Small intestine (tissue), 16 donors: ENCODE results near the gene LBHD1. TPM values are rescaled to one million over a fixed set of nuclear protein-coding genes. Genes with fewer than 3 reads are reported as not detected.

ENCODE experiments used
- DNase-seq, 2 donors: peaks; one replicate each; pipeline versions ENCODE4 v3.0.0 to v3.0.0-alpha.2; 2013
- FAIRE-seq: peaks from 2 replicates; lab custom pipeline; 2012; peaks lifted over from hg19 to GRCh38; lab: Jason Lieb, UNC
- H3K27ac ChIP-seq, 3 donors: one replicate each; pipeline ENCODE4 v1.5.1; 2013; ENCODE audit warnings: low read length in 2 of 3, mild to moderate bottlenecking in 2 of 3, control low read depth in 1 of 3, inconsistent platforms in 1 of 3, low read depth in 1 of 3, moderate library complexity in 1 of 3
- H3K27me3 ChIP-seq, 3 donors: one replicate each; pipeline ENCODE4 v1.6.1; 2013; ENCODE audit warnings: low read length in 3 of 3, inconsistent platforms in 1 of 3; ENCODE audit not compliant: control insufficient read depth in 3 of 3, insufficient read depth in 3 of 3
- H3K36me3 ChIP-seq, 3 donors: one replicate each; pipeline ENCODE4 v1.6.1; 2013; ENCODE audit warnings: low read length in 3 of 3, inconsistent platforms in 1 of 3, low read depth in 1 of 3, mild to moderate bottlenecking in 1 of 3, moderate library complexity in 1 of 3; ENCODE audit not compliant: control insufficient read depth in 3 of 3, insufficient read depth in 2 of 3
- H3K4me1 ChIP-seq, 3 donors: one replicate each; pipeline ENCODE4 v1.6.1; 2013; ENCODE audit warnings: low read length in 2 of 3, inconsistent platforms in 1 of 3, low read depth in 1 of 3, mild to moderate bottlenecking in 1 of 3, moderate library complexity in 1 of 3; ENCODE audit not compliant: control insufficient read depth in 3 of 3, insufficient read depth in 2 of 3
- H3K4me3 ChIP-seq, 3 donors: one replicate each; pipeline ENCODE4 v1.5.1; 2013; ENCODE audit warnings: low read length in 3 of 3, control low read depth in 1 of 3, inconsistent platforms in 1 of 3, low read depth in 1 of 3, mild to moderate bottlenecking in 1 of 3, moderate library complexity in 1 of 3
- H3K9me3 ChIP-seq, 2 donors: one replicate each; pipeline ENCODE4 v1.6.1; 2013; ENCODE audit warnings: low read depth in 1 of 2, low read length in 1 of 2; ENCODE audit not compliant: control insufficient read depth in 2 of 2, insufficient read depth in 1 of 2
- WGBS, 3 donors: extraction: QIAGEN DNeasy Blood & Tissue Kit; methylation state at CpG; one replicate each; pipeline ENCODE4 v1.1.7; 2013; 5-methylcytosine and 5-hydroxymethylcytosine counted together
- long read RNA-seq, 10 donors: transcript quantifications; one replicate each; lab custom pipeline, GENCODE V29; 2026
- polyA plus RNA-seq, 4 donors: library from polyadenylated mRNA; stranded (reverse) in 3 of 4; unstranded in 1 of 4; fragments of 200-250 nt in 3 of 4; fragments of 120-200 nt in 1 of 4; gene quantifications; one replicate each; pipeline versions ENCODE4 v1.2.1 to v1.2.3, GENCODE V29; 2013
- donor health status: healthy with polysubstance abuse.
- donor health status: control.
- donor health status: control.
- donor health status: Bipolar disorder and iron deficiency.
- donor health status: healthy.

The LBHD1 gene
- polyA plus RNA-seq: 1 to 10 TPM; 2.2 to 7.3 (median 6.3) TPM
- long read RNA-seq, donor 1, partial matches to known transcripts: 7 of 8 reads
- long read RNA-seq, donor 1, other reads (novel, unspliced or antisense): 0 of 8 reads
- long read RNA-seq, donor 2: 0 reads
- long read RNA-seq, donor 3, partial matches to known transcripts: 0 of 74 reads
- long read RNA-seq, donor 3, other reads (novel, unspliced or antisense): 74 of 74 reads
- long read RNA-seq, donor 4: 0 reads
- long read RNA-seq, donor 5: 0 reads
- long read RNA-seq, donor 6: 0 reads
- long read RNA-seq, donor 7: 0 reads
- long read RNA-seq, donor 8: 0 reads
- long read RNA-seq, donor 9, partial matches to known transcripts: 0 of 1 reads
- long read RNA-seq, donor 9, other reads (novel, unspliced or antisense): 0 of 1 reads
- long read RNA-seq, donor 10, partial matches to known transcripts: 43 of 44 reads
- long read RNA-seq, donor 10, other reads (novel, unspliced or antisense): 0 of 44 reads

GRCh38 chr11:62671608-62672389 lies at the start of gene LBHD1, which contains the start of gene UQCC3:
LBHD1 (minus strand) TSS chr11:62672267; CDS start chr11:62670031, 2,236 bp downstream.
UQCC3 (plus strand) TSS chr11:62671673; CDS start chr11:62671746, 73 bp downstream.
- Histone ChIP-seq H3K36me3 (peaks cover 0 to 43% (median 6%) of the 10 kb centered on the region in 3 donors), H3K4me3 (peak within 1 kb of the TSS; percentile 61 to 80 (median 80)), H3K27me3 (no peaks in the 10 kb centered on the region), H3K27ac (peak within 1 kb of the TSS; percentile 77 to 89 (median 87)), H3K4me1 (peaks cover 4 to 16% (median 7%) of the 10 kb centered on the region in 3 donors), H3K9me3 (no peaks in the 10 kb centered on the region)
- DNase-seq (peak; percentile 84 to 92), FAIRE-seq (no peak)
- WGBS, 3 donors: 0 to 1% (median 0%) methylated on average over 57 to 59 of the region's 59 CpGs

GRCh38 chr11:62719302-62719978 lies 47.4 kb upstream of the LBHD1 start:
- H3K4me3 ChIP-seq: no peak overlapping the region
- H3K27me3 ChIP-seq: no peaks in the 10 kb centered on the region
- FAIRE-seq: no peak
- H3K9me3 ChIP-seq: no peaks in the 10 kb centered on the region
- WGBS, 3 donors: 71 to 77% (median 71%) methylated on average over 2 of the region's 2 CpGs
- DNase-seq: no peak
- H3K27ac ChIP-seq: no peak overlapping the region
- H3K4me1 ChIP-seq: peaks cover 0 to 21% (median 5%) of the 10 kb centered on the region in 3 donors
- peaks cover 35 to 72% (median 55%) of the 10 kb centered on the region in 3 donors for H3K36me3 ChIP-seq

- 90 to 93% (median 92%) methylated on average over 11 of the region's 11 CpGs for WGBS, 3 donors
- Histone ChIP-seq H3K27ac (peak overlapping the region in 1 of 3 donors; percentile 12), H3K4me1 (peaks cover 4 to 35% (median 8%) of the 10 kb centered on the region in 3 donors), H3K4me3 (no peak overlapping the region), H3K9me3 (no peaks in the 10 kb centered on the region), H3K27me3 (no peaks in the 10 kb centered on the region), H3K36me3 (peaks cover 30 to 66% (median 41%) of the 10 kb centered on the region in 3 donors)
- FAIRE-seq (no peak), DNase-seq (no peak)
These were observed 44.7 kb upstream of the LBHD1 start for GRCh38 chr11:62716816-62717215.

GRCh38 chr11:62716206-62716605 lies 44.1 kb upstream of the LBHD1 start:
- Histone ChIP-seq H3K27ac (no peak overlapping the region), H3K4me3 (no peak overlapping the region), H3K27me3 (no peaks in the 10 kb centered on the region), H3K9me3 (no peaks in the 10 kb centered on the region), H3K36me3 (peaks cover 28 to 67% (median 40%) of the 10 kb centered on the region in 3 donors), H3K4me1 (peaks cover 4 to 39% (median 8%) of the 10 kb centered on the region in 3 donors)
- 65 to 85% (median 71%) methylated on average over 5 of the region's 5 CpGs for WGBS, 3 donors
- DNase-seq: peak in 1 of 2 donors; percentile 35
- FAIRE-seq: no peak

- H3K36me3 ChIP-seq: peaks cover 28 to 69% (median 36%) of the 10 kb centered on the region in 3 donors
- WGBS, 3 donors: 88 to 90% (median 90%) methylated on average over 24 of the region's 24 CpGs
- H3K4me1 ChIP-seq: peaks cover 4 to 42% (median 10%) of the 10 kb centered on the region in 3 donors
- no peak for FAIRE-seq
- H3K27me3 ChIP-seq: no peaks in the 10 kb centered on the region
- H3K27ac ChIP-seq: no peak overlapping the region
- no peak for DNase-seq
- H3K4me3 ChIP-seq: no peak overlapping the region
- no peaks in the 10 kb centered on the region for H3K9me3 ChIP-seq
These were observed 43.4 kb upstream of the LBHD1 start for GRCh38 chr11:62715150-62716130.

- 19 to 61% (median 28%) methylated on average over 2 of the region's 2 CpGs for WGBS, 3 donors
These were observed 41.3 kb upstream of the LBHD1 start for GRCh38 chr11:62713343-62713742.

GRCh38 chr11:62712861-62713260 lies 40.8 kb upstream of the LBHD1 start:
- peak overlapping the region; percentile 54 to 91 (median 81) for H3K27ac ChIP-seq
- DNase-seq (peak in 1 of 2 donors; percentile 41), FAIRE-seq (no peak)
- peaks cover 10 to 62% (median 16%) of the 10 kb centered on the region in 3 donors for H3K4me1 ChIP-seq
- H3K27me3 ChIP-seq: no peaks in the 10 kb centered on the region
- H3K9me3 ChIP-seq: no peaks in the 10 kb centered on the region
- peaks cover 23 to 55% (median 28%) of the 10 kb centered on the region in 3 donors for H3K36me3 ChIP-seq
- no peak overlapping the region for H3K4me3 ChIP-seq
- 17 to 33% (median 26%) methylated on average over 3 of the region's 3 CpGs for WGBS, 3 donors

More at GRCh38 chr11:62713343-62713742, 41.3 kb upstream of the LBHD1 start:
- H3K36me3 ChIP-seq: peaks cover 23 to 57% (median 29%) of the 10 kb centered on the region in 3 donors
- H3K9me3 ChIP-seq: no peaks in the 10 kb centered on the region
- FAIRE-seq (no peak), DNase-seq (peak; percentile 90 to 94)
- H3K4me3 ChIP-seq: no peak overlapping the region
- H3K27me3 ChIP-seq: no peaks in the 10 kb centered on the region
- H3K27ac ChIP-seq: peak overlapping the region; percentile 65 to 91 (median 81)
- peaks cover 9 to 57% (median 16%) of the 10 kb centered on the region in 3 donors for H3K4me1 ChIP-seq
